GM18907 (cell line): ENCODE measurements around the gene MLF2.

Experiments used
- ATAC-seq: cut with Tn5 transposase; IDR thresholded peaks from one replicate; pipeline ENCODE4 v1.9.1; 2021; ENCODE audit warnings: mild to moderate bottlenecking, moderate library complexity; ENCODE audit not compliant: unreplicated experiment

The MLF2 gene

DNA sequence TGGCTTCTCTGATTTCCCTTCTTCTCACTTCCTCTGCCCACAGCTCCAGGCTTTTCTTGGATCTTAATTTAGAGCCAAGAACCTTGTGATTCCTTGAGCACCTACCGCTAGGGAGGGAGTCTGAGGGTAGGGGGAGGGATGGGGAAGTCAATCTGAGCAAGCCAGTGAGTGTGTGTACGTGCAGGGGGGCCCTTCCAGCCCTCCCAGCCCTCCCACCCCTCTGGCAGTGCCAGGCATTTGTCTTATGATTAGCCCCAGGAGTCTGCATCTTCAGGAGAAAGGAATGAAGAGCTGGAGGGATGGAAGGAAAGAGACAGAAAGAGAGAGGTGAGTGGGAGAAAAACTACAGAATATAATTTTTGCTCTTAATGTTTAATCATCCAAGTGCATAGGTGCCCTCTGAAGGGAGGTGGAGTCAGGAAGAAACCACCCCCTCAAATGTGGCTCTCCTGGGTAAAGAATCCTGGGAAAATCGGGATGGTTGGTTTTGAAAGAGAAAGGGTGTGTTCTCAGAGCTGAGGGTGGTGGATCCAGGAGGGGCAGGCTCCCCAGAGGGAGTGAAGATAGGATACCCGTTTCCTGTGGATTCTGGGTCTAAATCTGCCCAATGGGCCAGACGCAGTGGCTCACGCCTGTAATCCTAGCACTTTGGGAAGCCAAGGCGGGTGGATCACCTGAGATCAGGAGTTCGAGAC, 54.4 kb downstream of the MLF2 start:
- no peak for ATAC-seq
